Neural cell (in vitro differentiated cells): ENCODE measurements around the gene EPHA4. TPM values are rescaled to one million over a fixed set of nuclear protein-coding genes. Genes with fewer than 3 reads are reported as not detected.

ENCODE experiments used
- H2AFZ ChIP-seq: fragments of 200-600, 300-800 bp; sonication (generic), shearing (Covaris generic); 2 replicates; pipeline ENCODE4 v1.6.0; 2014; ENCODE audit warnings: low read depth, mild to moderate bottlenecking, antibody characterized with exemption, low read length, moderate library complexity
- H3F3A ChIP-seq: fragments of 200-600 bp; shearing (Covaris generic); 2 replicates; pipeline ENCODE4 v1.6.1; 2016; ENCODE audit warnings: mild to moderate bottlenecking, moderate library complexity, mixed read lengths, antibody characterized with exemption, low read length; ENCODE audit not compliant: insufficient read depth, poor library complexity, severe bottlenecking
- H3K27ac ChIP-seq: fragments of 200-600, 300-800 bp; sonication (generic), shearing (Covaris generic); 2 replicates; pipeline ENCODE4 v1.5.1; 2014; ENCODE audit warnings: mild to moderate bottlenecking, low read length, moderate library complexity
- H3K27me3 ChIP-seq: fragments of 300-800, 200-600 bp; sonication (generic), shearing (Covaris generic); 2 replicates; pipeline ENCODE4 v1.6.0; 2014; ENCODE audit warnings: mild to moderate bottlenecking, low read depth, low read length, moderate library complexity; ENCODE audit not compliant: insufficient read depth
- H3K36me3 ChIP-seq: fragments of 300-800, 200-600 bp; sonication (generic), shearing (Covaris generic); 2 replicates; pipeline ENCODE4 v1.5.1; 2014; ENCODE audit warnings: mild to moderate bottlenecking, antibody characterized with exemption, low read length, moderate library complexity; ENCODE audit not compliant: insufficient read depth
- H3K4me2 ChIP-seq: fragments of 300-800, 200-600 bp; sonication (generic), shearing (Covaris generic); 2 replicates; pipeline ENCODE4 v1.6.0; 2014; ENCODE audit warnings: mild to moderate bottlenecking, low read length
- H3K4me3 ChIP-seq: fragments of 300-800, 200-600 bp; sonication (generic), shearing (Covaris generic); 2 replicates; pipeline ENCODE4 v1.5.1; 2014; ENCODE audit warnings: mild to moderate bottlenecking, low read length, moderate library complexity
- H3K79me2 ChIP-seq: fragments of 200-600 bp; shearing (Covaris generic); replicated peaks from 2 replicates; pipeline ENCODE4 v1.6.0; 2014; ENCODE audit warnings: mild to moderate bottlenecking, low read length, moderate library complexity; ENCODE audit not compliant: insufficient read depth
- H3K9ac ChIP-seq: fragments of 300-800, 200-600 bp; sonication (generic), shearing (Covaris generic); 2 replicates; pipeline ENCODE4 v1.6.1; 2016; ENCODE audit warnings: mild to moderate bottlenecking, low read length, mixed read lengths
- H3K9me2 ChIP-seq: fragments of 200-600 bp; shearing (Covaris generic); 2 replicates; pipeline ENCODE4 v1.6.1; 2016; ENCODE audit warnings: mild to moderate bottlenecking, low read length, mixed read lengths; ENCODE audit not compliant: insufficient read depth
- H3K9me3 ChIP-seq: fragments of 200-600, 300-800 bp; sonication (generic), shearing (Covaris generic); 2 replicates; pipeline ENCODE4 v1.6.1; 2016; ENCODE audit warnings: mild to moderate bottlenecking, mixed run types, low read length, moderate library complexity, mixed read lengths
- H4K20me1 ChIP-seq: fragments of 200-600 bp; shearing (Covaris generic); 2 replicates; pipeline ENCODE4 v1.6.1; 2016; ENCODE audit warnings: mild to moderate bottlenecking, mixed run types; ENCODE audit not compliant: insufficient read depth
- CTCF ChIP-seq: fragments of 450-650 bp; IDR thresholded peaks from 2 replicates; pipeline ENCODE4 v1.5.1; 2014; ENCODE audit warnings: antibody characterized with exemption, mild to moderate bottlenecking, moderate library complexity; ENCODE audit not compliant: poor library complexity, severe bottlenecking
- EP300 ChIP-seq: fragments of 450-650 bp; conservative IDR thresholded peaks from 2 replicates; pipeline ENCODE4 v1.6.1; 2014; ENCODE audit warnings: antibody characterized with exemption, mild to moderate bottlenecking, moderate library complexity; ENCODE audit not compliant: poor library complexity, severe bottlenecking
- EZH2 ChIP-seq: fragments of 200-600, 300-800 bp; shearing (Covaris generic), sonication (generic); IDR thresholded peaks from 2 replicates; pipeline ENCODE4 v1.6.1; 2014; ENCODE audit warnings: antibody characterized with exemption, low read length, borderline replicate concordance, mild to moderate bottlenecking; ENCODE audit not compliant: insufficient read depth, poor library complexity, severe bottlenecking
- MXI1 ChIP-seq: fragments of 450-650 bp; conservative IDR thresholded peaks from 2 replicates; pipeline ENCODE4 v1.6.1; 2014; ENCODE audit warnings: antibody characterized with exemption, mild to moderate bottlenecking; ENCODE audit not compliant: poor library complexity, severe bottlenecking
- POLR2AphosphoS5 ChIP-seq: IDR thresholded peaks from 2 replicates; pipeline ENCODE4 v1.6.1; 2012
- RAD21 ChIP-seq: fragments of 450-650 bp; conservative IDR thresholded peaks from 2 replicates; pipeline ENCODE4 v1.6.1; 2014; ENCODE audit warnings: antibody characterized with exemption, mild to moderate bottlenecking, moderate library complexity
- REST ChIP-seq: IDR thresholded peaks from 2 replicates; pipeline ENCODE4 v1.6.1; 2012; ENCODE audit warnings: borderline replicate concordance
- SMC3 ChIP-seq: fragments of 450-650 bp; conservative IDR thresholded peaks from 2 replicates; pipeline ENCODE4 v1.6.1; 2014; ENCODE audit warnings: antibody characterized with exemption, mild to moderate bottlenecking, moderate library complexity; ENCODE audit not compliant: poor library complexity
- TAF1 ChIP-seq: IDR thresholded peaks from 2 replicates; pipeline ENCODE4 v1.6.1; 2012; ENCODE audit warnings: low read depth
- polyA plus RNA-seq: library from polyadenylated mRNA; depleted of rRNA; stranded (reverse); fragments of >200 nt; gene quantifications from 2 replicates; pipeline ENCODE4 v1.2.3, GENCODE V29; 2014

The EPHA4 gene
- polyA plus RNA-seq, 1 donor from 2014 or later: 71.1 TPM

GRCh38 chr2:221478485-221478863, 93.6 kb downstream of the EPHA4 start:
- H3K4me3 ChIP-seq: no peak overlapping the region

DNA sequence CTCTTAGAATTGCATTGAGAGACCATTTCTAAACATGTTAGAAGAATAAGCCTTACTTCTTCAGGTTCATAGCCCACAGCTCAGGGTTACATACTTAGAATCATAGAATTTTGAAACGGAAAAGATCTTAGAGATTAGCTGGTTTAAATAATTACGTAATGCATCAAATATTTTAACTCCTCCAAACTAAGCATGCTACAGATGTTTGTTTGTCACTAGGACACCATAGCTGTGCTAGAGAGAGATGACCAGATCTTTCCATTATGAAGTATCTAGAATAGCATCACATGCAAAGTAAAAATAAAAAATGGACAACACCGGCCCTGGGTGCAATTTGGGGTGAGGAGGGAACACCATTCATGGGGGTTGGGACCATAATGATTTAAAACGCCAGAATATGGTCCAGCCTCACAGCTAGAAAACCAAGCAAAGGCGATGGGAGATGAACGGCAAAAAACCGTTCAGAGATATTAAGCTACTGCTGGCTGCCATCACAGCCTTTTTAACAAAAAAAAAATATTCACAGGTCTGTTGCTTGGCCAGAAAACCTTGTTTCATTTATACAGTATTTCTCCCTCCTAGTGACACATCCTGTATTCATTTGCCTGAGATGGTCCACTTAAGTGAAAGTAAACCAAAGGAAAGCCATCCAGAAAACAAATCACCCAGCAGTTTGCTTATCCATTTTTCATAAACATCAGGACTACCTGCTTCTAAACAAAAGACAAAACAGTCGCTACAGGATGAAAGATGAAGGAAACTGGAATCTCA, 94.2 kb downstream of the EPHA4 start:
- Histone ChIP-seq H3K4me2 (no peak overlapping the region), H2AFZ (no peak overlapping the region), H3F3A (peaks cover 2% of the 10 kb centered on the region), H3K27me3 (no peaks in the 10 kb centered on the region), H3K9me2 (no peaks in the 10 kb centered on the region), H3K9ac (no peak overlapping the region), H3K79me2 (peaks cover 39% of the 10 kb centered on the region), H3K4me3 (no peak overlapping the region), H3K36me3 (no peaks in the 10 kb centered on the region), H3K9me3 (no peaks in the 10 kb centered on the region), H3K27ac (no peak overlapping the region), H4K20me1 (no peaks in the 10 kb centered on the region)
- TF ChIP-seq CTCF (no peak), EP300 (no peak), TAF1 (no peak), POLR2AphosphoS5 (no peak), MXI1 (no peak), RAD21 (no peak), EZH2 (no peak)

More at GRCh38 chr2:221478485-221478863, 93.6 kb downstream of the EPHA4 start:
- Histone ChIP-seq H2AFZ (no peak overlapping the region), H4K20me1 (no peaks in the 10 kb centered on the region), H3K9ac (no peak overlapping the region), H3K27ac (no peak overlapping the region), H3K9me2 (no peaks in the 10 kb centered on the region), H3K9me3 (no peaks in the 10 kb centered on the region), H3K79me2 (peaks cover 37% of the 10 kb centered on the region), H3F3A (peaks cover 2% of the 10 kb centered on the region), H3K4me2 (no peak overlapping the region), H3K27me3 (no peaks in the 10 kb centered on the region), H3K36me3 (no peaks in the 10 kb centered on the region)
- TF ChIP-seq SMC3 (no peak), REST (no peak), MXI1 (no peak), TAF1 (no peak), EP300 (no peak), POLR2AphosphoS5 (no peak), EZH2 (no peak), CTCF (no peak), RAD21 (no peak)
